HG03045 (cell line): Measurements from ENCODE around the gene GBE1.

Experiments
- ATAC-seq: cut with Tn5 transposase; IDR thresholded peaks from one replicate; pipeline ENCODE4 v1.9.1; 2021; ENCODE audit warnings: mild to moderate bottlenecking, moderate library complexity; ENCODE audit not compliant: unreplicated experiment

GBE1 gene

DNA sequence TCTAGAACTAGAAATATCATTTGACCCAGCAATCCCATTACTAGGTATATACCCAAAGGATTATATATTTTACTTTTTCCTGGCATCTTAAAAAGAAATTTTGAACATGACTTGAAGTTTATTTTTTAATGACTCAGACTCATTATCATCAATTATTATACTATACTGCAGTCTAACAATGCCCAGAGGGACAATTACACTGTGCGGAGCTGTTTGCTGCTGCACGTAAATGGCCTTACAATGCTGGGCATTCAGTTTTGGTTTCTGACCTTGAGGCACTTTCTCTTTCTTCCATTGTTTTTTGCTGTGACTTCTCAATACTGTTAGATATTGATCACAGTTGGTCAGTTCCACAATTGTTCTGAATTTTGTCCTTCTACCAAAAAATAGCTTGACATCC lies 128.8 kb downstream of the GBE1 start:
- ATAC-seq, result no peak

DNA sequence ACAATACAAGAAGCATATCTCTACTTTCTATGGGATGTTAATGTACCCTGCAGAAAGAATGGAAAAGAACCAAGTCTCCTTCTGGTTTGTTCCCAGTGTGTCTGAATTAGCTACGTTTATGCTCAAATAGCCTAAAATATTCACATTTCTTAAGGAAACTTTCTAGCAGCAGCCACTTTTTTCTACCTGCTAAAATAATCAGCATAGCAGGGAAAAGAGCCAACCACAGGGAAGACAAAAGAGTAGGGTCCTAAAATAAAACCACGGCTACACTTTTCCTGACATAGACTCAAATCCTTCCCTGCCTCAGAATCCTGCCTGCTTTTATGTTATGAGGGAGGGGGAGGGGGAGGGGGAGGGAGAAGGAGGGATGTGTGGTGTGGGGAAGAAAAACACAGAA lies 136.7 kb downstream of the GBE1 start:
- no peak for ATAC-seq

DNA sequence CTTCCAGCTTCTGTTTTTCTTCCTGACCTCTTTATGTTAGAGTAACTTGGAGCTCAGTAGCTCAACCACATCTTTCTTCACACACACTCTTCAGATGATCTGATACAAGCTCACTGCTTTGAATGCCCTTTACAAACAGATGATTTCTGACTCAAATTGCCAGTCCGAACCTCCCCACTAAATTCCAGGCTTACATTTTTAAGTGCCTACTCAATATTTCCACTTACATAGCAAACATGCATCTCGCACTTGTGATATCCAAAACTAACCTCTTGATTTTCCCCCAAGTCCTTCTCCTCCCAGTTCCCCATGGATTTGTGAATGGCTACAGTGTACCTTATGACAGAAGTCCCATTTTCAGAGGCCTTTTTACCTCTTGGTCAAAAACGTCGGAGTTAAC lies 139.1 kb downstream of the GBE1 start:
- ATAC-seq, result no peak

DNA sequence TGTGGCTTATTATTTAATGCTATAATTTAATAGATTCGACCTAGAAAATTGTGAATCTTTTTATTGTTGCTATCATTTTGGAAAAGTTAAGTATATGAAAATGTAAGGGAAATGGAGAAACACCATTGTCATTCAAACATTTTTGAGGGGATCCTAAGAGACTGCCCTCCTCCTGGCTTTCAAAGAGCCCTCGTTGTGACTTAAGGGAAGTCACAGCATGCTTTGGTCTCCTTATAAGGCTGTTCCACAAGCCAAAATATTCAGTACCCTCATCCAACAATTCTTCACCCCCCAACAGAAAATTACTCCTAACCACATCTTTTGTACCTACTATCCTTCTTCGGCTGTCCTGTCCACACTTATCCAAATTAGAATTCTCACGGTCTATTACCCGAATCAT lies 140.2 kb downstream of the GBE1 start:
- ATAC-seq, result no peak

DNA sequence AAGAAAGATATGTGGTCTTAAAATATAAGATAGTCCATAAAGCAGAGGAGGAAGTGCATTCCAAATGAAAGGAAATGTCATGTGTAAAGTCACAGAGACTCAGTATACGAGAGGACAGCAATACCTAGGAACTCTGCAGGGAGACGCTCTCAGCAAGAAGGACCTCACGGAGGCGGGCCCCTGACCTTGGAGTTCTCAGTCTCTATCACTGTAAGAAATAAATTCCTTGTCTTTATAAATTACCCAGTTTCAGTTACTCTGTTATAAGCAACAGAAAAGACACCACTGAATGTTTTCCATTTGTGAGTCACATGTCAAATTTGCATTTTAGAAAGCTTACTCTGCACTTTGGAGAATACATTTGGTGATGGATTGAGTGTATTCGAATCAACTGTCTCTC lies 140.6 kb downstream of the GBE1 start:
- ATAC-seq, result no peak

DNA sequence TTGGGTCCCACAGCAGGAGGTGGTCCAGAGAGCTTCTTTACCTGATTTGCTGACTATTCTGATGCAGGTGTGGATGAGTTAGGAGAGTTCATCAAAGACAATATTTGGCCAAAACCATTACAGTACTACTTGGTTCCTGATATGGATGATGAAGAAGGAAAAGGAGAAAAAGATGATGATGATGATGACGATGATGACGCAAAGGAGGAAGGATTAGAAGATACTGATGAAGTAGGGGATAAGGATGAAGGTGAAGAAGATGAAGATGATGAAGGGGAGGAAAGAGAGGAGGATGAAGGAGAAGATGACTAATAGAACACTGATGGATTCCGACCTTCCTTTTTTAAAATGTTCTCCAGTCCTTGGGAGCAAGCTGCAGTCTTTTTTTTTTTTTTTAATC lies 148.7 kb downstream of the GBE1 start:
- no peak for ATAC-seq

DNA sequence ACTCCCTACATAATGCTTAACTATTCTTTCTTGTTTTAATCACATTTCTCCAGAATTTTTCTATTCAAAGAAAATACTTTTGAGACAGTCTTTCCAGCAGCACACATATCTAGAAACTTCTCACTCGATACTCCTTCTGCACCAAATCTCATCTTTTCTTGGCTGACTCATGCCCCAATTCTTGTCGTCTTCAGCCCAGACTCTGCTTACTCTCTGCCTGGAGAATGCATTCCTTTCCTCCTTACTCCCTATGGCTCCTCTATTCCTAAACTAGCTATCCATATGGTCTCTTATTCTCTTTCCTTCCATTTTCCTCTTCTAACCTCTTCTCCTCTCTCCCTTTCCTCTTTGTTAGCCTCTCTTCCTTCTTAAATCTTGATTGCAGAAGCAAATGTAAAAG lies 158.7 kb downstream of the GBE1 start:
- ATAC-seq, result no peak

DNA sequence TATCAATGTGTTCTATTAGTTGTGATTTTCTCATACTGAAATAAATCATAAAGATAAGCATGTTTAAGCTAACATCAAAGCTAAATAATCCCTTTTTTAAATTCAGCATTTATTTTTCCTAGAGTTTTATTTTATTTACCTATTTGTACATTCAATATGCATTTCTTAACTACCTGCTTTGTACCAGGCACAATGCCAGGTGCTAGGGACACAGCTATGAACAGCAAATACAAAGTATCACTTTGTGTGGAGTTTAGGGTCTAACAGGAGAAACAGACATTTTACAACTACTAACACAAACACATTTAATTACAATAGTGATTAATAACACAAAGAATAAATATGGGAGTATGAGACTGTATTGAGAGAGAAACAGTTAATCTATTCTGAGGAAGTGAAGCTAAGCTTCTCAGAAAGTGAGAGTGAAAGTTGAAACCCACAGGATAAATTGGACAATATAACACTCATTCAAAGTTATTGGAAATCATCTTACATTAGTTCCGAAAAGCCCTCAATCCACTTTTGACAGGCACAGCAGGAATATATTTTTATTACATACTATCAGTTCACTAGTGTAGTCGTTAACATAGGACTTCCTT lies 159.6 kb downstream of the GBE1 start:
- ATAC-seq, result no peak

DNA sequence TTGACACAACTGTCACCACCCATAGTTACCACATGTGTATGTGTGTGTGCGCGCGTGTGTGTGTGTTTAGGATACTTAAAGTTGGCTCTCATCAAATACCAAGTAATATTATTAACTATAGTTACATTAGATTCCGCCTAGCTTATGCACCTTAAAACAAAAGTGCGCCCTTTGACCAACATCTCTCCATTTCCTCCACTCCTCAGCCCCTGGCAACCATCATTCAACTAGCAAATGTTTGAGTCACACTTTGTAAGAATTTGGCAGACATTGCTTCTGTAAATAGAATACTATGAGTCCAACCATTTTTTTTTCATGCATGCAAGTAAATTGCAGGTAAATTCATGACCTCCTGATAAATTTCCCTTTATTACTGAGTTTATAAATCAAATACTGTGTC lies 169.3 kb downstream of the GBE1 start:
- ATAC-seq, result no peak

DNA sequence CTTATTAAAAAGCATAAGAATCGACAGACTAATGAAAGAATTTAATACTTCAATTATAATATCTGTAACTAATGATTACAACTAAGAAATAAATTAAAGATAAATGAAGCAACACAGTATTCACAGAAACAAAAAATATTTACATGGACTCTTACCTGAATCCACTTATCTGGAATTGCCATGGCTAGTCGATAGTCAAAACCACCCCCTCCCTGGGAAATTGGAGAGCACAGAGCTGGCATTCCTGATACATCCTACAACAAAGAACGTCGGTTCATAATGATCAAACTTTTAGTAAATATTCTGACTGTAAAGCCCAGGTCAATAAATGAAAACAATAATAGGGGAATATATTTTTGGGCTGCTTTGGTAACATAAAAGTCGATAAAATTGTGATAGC lies 175.5 kb downstream of the GBE1 start:
- ATAC-seq, result no peak

DNA sequence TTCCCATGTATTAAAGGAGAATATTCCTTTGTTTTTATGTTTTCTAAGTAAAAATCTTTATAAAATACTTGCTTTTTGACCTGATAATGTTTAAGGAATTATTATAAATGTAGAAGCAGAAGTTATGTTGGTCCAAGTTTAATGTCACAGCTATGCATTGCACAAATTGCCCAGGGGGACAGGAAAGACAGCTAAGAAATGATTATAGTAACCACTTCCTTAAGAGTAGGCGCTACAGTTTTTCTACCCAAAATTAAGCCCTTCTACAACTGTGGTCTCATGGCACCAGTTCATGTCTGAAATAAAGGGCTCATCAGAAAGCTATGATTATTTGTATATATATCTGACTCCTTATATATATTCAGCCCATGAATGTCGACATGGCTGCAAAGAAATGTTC lies 176.4 kb downstream of the GBE1 start:
- no peak for ATAC-seq

DNA sequence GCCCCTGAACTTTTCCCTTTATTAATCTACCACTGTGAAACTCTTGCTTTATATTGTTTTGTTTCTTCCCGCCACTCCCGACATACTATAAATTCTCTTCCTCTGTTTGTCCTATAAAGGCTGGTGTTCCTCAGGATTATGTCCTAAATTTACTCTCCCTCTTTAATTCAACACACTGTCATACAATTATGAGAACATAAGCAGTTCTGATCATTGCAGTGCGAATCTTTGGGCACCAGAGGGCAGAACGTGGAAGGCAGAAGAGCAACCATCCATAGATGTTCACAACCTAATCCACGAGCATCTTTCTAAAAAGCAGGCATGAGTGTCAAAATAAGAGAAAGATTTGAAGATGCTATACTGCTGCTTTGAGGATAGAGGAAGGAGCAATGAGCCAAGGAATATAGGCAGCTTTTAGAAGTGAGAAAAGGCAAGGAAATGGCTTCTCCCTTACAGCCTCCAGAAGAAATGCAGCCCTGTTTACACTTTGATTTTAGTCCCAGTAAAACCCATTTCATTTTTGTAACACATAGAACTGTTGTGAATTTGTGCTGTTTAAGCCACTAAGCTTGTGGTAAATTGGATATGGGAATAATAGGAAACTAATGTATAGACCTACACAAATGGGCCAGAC lies 179.4 kb downstream of the GBE1 start:
- ATAC-seq, result no peak

DNA sequence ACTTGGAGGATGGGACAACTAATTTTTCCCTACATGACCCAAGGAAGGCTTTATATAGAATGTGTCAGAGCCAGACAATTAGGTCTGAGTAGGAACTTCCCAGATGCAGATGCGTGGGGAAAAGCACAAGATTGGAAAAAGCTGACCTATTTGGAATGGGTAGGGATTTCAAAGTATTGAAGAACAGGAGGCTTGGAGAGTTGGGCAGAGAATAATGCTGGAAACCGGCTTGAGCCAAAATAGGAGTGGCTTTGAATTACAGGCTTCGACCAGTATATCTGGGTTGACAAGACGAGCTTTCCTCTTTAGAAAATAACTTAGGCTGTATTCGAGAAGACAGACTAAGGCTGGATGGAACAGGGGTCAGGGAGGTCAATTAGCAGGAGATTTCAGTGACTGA lies 181.1 kb downstream of the GBE1 start:
- ATAC-seq, result no peak

DNA sequence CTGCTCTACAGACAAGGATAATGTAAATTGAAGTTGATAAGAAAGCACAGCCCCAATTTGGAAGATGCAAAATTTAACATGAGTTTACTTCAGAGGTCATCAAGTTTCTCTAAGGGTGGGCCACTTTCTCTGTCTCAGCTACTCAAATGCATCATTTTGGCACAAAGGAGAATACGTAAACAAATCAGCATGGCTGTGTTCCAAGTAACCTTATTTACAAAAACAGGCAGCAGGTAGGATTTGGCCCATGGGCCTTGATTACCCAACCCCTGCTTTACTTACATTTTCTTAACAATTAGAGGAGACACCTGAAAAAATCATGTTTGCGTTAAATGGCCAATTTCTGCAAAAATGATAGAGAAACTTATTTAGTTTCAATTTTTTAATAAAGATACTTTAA lies 181.7 kb downstream of the GBE1 start:
- ATAC-seq, result no peak

DNA sequence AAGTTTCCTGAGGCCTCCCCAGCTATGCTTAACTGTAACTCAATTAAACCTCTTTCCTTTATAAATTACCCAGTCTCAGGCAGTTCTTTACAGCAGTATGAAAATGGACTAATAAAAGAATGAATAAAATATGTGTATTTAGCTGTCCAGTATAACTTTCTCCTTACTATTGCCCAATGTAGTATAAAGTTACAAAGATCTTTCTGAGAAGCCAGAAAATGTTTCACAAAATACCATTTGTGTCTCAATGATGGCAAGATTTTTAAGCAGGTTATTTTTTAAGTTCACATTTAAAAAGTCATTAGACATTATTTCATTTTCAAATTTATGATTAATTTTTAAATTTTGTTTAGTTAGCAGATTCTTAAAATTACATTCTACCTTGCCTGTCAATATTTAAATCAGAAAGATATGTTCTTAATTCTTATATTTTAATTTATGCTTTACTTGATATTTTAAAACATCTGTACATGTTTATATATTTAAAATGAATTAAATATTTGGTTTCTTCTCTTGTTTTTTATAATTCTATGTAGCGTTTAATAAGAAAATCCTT lies 189.2 kb downstream of the GBE1 start:
- no peak for ATAC-seq

DNA sequence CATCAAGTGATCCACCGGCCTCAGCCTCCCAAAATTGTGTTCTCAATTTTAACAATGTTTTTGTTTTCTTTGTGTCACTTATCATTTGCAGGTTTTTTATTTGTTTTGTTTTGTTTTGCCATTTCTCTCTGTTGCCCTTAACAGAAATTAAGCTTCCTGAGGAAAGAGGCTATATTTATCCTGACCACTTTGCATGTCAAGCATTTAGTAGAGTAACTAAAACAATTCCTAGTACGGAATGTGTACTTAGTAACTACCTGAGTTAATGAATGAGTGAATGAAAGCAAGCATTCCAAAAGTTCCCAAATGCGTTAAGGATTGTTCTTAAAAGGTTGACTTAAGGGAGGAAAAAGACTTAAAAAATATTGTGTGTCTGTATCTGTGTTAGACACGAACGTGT lies 193.1 kb downstream of the GBE1 start:
- ATAC-seq, result no peak

DNA sequence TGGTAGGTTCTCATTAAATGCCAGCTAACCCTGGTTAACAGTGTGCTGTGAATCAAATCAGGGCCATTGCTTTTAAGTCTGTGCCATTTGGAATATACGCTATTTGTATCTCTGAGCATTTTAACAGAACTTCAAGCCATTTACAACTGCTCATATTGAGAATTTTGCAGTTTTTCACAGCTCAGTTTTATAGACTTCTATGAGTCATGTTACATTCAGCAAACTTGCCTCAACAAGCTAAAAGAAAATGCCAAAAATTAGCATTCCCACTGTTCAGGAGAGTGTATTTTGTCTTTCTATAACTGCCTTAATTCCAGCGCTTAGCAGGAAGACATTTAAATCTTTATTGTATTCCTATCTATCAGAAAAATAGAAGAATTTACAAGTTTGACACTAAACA lies 196.4 kb downstream of the GBE1 start:
- ATAC-seq, result no peak

DNA sequence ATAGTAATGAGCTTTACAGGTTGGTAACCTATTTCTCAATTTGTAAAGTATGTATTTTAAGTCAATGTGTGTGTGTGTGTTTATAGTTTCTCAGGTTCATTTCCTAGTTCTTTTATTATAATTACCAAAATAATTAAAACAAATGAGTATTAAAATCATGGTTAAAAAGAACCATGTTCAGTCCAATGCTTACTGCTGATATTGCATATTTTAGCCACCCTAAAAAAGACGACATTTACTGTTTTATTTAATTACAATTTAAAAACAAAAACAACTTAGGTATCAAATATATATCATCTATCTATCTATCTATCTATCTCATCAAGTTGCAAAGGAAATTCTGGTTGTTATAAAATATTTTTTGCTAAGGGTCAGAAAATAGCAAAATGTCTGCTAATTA lies 203.3 kb downstream of the GBE1 start:
- no peak for ATAC-seq

DNA sequence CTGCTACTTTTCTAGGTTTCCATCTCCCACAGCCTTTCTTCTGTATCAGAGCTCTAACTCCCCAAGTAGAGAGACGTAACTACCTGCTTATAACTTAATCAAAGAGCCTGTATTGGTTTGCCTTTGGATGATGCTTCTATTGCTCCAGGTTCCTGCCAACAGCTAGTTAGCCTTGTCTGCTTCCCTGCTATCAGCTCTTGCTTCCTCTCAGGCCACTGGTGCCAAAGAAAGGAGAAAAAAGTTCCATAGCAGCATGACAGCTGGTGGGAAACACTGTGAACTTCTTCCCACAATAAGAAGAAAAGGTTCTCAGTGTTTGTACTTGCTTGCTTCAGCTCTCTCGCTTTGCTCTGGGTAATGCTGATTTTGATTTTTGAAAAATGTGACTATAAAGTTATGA lies 206.6 kb downstream of the GBE1 start:
- no peak for ATAC-seq

DNA sequence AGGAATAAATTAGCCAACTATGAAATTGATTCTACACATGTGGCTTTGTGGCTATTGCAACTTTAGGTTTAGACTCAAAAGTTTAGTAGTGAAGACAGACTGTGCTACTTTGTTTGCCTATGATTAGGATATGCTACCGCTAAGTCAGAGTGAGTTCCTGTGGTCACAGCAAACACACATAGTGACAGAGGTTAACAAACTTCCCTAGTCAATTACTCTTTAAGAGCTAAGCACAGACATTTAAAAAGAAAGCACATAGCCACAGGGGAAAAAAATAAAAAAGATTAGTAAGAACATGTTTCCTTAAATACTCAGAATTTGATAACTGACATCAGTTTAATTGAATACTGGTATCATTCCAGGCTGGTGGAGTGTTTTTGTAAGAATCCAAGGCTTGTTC lies 207.1 kb downstream of the GBE1 start:
- no peak for ATAC-seq

DNA sequence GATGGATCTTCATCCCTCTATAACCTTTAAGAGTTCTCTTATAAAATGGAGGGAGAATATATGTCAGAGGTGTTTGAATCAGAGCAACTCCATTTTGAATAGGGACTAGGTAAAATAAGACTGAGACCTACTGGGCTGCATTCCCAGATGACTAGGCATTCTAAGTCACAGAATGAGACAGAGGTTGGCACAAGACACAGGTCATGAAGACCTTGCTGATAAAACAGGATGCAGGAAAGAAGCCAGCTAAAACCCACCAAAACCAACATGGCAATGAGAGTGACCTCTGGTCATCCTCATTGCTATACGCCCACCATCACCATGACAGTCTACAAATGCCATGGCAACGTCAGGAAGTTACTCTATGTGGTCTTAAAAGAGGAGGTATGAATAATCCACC lies 211.0 kb downstream of the GBE1 start:
- no peak for ATAC-seq

DNA sequence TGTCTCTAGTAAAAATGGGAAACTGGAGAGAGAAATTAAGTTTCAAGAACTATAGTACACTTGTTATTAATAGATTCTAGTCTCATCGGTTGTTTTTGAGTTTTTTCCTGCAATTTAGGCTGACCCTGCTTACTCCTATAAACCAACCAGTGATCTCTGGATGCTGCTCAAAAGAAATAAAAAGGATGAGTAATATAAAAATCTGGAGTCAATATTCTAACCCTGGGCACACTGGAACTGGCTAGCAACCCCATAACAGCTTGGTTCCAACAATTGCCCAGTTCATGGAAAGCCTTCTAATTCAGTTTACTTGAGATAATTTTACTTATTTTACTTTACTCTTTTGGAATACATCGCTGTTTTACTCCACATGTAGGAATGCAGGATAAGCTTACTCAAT lies 211.6 kb downstream of the GBE1 start:
- no peak for ATAC-seq

DNA sequence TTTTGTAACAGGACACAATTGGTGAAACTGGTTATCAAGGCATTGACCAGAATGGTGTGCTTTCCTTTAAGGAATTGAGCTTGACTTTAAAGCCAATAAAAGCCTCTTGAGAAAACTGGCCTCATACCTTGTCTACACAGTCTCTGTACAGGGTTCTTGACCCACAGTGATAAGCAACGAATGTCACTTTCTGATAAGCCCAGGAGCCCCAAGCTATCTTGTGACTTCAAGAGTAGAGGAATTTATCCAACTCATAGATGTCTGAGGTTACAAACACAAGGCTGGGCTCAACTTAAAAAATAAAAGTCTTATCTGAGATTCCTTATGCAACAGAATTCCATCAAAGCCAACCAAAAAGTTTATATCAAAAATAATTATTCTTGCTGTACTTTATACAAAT lies 212.1 kb downstream of the GBE1 start:
- no peak for ATAC-seq
